HG03066 (cell line): ENCODE measurements around the gene RPS14.

Source experiments
- ATAC-seq: cut with Tn5 transposase; IDR thresholded peaks from one replicate; pipeline ENCODE4 v1.9.1; 2021; ENCODE audit warnings: low read depth; ENCODE audit not compliant: unreplicated experiment

Gene RPS14

DNA sequence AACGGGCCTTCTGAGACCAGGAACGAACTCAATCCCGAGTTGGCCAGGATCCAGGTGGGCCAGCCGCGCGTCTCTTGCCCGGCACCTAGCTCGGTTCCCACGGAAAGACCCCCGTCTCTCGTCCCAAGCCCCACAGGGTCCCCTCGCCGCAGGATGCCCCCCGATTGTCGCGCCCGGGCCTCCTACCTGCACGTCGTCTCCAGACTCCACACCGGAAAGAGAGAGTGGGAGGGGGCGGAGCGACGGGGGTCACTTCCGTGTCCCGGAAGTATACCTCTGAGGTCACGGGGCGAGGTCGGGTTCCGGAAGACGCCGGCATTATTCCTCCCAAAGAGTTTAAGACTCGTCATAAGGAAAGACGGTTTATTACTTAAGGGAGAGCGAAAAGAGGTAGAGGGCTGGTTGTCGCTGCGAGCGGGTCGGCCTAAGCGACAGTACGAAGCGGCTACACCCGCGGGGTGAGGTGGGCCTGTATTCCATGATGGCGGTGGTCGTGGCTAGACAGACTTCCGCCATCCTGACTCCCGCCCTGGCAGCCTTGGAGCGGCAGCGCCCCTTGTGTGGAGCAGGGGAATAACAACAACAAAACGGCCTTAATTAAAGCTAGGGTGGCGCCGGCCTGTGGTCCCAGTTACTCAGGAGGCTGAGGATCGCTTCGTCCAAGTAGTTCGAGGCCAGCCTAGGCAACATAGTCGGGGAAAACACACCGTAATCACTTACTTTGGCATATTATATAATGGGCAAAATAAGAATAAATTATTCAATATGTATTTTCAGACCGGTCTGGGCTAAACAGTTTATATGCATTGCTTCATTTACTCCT lies at the start of gene RPS14:
RPS14 (minus strand) TSS at position 223 of the 823 bp plus-strand sequence. CDS start 2,006 bp downstream, outside the sequence.
- ATAC-seq = peak; percentile 96

DNA sequence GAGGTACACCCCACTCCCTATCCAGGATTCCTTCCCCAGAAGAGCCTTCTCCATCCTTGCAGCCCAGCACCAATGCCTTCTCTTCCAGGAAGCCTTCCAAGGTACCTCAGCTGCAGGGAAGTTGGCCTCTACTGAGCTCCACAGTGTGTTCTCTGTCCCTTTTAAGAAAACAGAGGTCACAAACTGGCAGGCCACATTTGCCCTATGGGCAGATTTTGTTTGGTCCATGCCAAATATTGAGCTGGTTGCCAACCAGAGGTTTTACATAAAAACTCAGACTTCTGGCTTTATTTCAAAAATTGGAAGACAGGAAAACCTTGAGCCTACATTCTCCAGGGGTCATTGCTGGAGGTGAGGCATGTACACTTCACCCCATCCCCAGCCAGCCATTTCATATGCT lies 49.4 kb upstream of the RPS14 start:
- no peak for ATAC-seq

DNA sequence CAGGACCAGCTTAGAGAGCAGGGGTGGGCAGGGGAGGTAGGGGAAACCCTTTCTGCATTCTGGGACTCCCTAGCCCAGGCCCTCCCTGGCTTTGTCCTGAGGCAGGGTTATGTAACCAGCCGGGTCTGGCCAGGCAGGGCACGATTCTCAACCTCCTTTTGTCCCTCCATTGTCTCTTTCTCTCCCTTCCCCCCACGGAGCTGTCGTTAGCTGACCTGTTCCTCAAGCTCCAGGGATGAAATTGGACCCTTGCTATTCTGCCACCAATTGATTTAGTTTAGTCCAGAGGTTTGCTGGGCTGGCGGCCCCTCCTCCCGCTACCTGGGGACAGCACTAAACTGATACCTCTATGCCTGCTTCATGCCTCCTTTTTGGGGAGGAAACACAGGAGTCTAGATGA lies 49.0 kb upstream of the RPS14 start:
- ATAC-seq = no peak

DNA sequence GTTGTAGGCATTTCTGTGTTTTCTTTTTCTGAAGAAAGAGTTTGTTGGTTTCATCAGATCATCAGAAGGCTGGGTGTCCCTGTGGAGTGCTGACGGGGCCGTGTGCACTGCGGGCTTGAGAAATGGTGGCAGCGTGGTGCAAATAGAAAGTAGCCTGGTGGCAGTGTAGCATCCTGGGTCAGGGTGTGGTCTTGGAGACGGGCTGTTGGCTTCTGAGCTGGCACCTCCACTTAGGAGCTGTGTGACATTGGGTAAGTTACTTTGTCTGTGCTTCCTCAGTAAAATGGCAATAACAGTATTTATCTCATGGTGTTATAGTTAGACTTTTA lies 48.4 kb upstream of the RPS14 start:
- ATAC-seq = no peak

DNA sequence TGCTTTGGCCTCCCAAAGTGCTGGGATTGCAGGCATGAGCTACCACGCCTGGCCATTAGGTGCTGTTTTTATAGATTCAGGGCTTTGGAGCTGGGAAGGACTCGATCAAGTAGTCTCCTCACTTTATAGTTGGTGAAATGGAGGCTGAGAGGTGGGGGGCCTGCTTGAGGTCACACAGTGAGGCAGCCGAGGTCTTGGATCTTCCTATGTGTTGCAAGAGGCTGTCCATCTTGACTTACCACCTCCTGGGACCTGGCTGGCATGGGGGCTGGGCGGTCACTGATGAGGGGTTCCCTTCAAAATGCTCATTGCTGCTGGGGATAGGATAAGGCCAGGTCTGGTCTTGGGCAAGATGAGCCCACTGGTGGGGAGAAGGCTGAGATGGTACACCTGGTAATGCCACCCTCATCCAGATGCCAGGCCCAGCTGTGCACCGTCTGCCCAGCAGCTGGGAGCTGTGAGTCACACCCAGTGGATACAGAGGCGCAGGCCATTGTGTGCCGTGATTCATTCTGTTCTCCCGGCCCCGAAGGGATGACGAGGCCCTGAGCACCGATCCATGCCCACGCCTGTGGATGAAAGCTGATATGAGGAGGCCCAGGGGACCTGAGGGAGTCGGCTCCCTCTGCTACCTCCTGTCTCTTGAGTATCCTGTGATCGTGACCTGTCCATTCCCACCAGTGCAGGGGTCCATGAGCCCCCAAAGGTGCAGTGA lies 47.9 kb upstream of the RPS14 start:
- ATAC-seq = no peak

DNA sequence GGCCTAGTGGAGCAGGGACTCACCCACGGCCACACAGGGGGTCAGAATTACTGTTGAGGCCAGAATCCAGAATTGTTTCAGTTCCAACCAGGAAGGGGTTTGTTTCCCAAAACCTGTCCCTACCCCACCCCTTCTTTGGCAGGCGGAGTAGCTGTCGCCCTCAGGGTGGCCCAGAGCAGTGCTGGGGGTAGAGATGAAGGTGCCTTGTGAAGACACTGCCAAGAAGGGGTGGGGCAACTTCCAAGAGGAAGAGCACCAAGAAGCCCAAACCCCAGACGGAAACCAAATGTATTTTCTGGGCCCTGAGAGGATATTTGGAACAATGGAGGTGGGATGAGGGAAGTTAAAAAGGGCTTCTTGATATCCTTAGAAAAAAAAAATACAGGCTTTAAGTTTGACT lies 47.0 kb upstream of the RPS14 start:
- ATAC-seq = no peak

DNA sequence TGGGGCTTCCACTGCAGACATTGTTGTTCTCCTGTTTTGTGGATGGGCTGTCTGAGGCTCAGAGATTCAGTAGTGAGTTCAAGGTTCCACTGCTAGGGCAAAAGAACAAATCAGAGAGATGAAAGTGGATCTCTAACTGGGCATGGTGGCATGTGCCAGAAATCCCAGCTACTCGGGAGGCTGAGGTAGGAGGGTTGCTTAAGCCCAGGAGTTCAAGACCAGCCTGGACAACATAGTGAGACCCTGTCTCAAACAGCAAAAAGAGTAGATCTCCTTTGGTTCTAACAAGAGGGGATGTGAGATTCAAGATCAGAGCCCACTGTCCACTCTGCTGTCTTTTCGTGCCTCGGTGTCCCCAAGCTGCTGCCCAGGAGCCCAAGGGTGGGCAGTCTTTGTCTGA lies 46.6 kb upstream of the RPS14 start:
- no peak for ATAC-seq

DNA sequence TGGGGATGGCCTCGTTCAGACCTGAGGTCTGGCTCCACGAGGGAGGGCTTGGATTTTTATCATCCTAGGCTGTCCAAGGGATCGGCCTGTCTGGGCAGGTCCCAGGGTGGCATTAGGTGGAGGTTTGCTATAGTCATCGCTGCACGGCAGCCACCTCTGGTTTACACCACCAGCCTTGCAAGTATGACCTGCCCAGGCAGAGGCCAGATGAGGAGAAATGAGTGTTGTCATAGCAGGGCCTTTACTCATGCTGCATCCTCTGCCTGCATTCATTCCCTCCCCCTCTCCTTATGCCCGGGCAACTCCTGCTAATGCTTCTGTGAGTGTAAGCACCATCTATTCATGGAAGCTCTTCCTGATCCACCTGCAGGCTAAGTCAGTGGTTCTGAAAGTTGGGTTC lies 43.1 kb upstream of the RPS14 start:
- no peak for ATAC-seq

DNA sequence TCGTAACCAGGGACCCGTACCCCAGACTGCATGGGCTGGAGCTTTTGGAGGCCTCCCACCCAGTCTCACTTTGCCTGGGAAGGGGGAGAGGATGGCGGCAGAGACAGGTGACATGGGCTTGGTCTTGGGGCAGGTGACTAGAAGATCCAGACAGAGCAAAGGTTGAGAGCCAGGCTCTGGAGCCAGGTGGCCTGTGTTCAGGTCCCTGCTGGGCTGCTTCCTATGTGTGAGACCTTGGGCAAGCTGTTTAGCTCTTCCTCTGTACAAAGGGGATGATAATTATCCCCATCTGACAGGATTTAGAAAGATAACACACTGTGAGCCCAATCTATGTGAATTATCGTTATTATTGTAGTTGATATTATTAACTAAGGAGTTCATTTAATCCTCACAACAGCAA lies 42.3 kb upstream of the RPS14 start:
- no peak for ATAC-seq

DNA sequence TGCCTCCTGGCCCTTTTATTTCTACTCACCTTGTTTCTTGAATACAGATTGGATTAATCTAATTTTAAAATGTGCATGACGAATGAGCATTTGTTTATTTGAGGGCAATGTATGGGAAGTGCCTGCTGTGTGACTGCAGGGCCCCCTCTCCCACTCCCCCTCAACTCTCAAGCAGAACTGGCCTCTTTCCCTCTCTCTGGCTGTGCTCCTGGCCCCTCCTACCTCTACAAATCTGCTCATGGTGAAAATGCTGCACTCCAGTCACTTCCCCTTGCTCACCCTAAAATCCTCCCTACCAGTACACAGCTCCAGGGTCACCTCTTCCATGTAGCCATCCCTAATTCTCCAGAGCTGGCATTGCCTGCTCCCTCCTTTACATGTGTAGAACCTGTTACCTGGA lies 41.2 kb upstream of the RPS14 start:
- no peak for ATAC-seq

DNA sequence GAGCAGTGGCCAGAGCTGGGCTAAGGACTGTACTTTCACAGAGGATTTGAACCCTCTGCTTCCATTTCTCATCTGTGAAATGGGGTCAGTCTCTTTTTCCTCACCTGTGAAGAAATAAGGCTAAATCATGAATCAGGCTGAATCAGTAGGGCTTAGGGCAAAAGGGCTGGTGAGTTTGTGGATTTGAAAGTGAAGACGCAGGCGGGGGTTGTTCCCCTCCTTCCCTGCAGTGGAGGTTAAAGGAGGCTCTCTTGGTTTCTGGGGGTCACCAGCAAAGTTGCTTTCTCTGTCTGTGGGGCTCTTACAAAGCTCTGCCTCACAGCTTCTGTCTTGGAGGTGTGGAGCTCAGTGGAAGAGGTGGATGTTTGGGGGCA lies 40.7 kb upstream of the RPS14 start:
- ATAC-seq = no peak

DNA sequence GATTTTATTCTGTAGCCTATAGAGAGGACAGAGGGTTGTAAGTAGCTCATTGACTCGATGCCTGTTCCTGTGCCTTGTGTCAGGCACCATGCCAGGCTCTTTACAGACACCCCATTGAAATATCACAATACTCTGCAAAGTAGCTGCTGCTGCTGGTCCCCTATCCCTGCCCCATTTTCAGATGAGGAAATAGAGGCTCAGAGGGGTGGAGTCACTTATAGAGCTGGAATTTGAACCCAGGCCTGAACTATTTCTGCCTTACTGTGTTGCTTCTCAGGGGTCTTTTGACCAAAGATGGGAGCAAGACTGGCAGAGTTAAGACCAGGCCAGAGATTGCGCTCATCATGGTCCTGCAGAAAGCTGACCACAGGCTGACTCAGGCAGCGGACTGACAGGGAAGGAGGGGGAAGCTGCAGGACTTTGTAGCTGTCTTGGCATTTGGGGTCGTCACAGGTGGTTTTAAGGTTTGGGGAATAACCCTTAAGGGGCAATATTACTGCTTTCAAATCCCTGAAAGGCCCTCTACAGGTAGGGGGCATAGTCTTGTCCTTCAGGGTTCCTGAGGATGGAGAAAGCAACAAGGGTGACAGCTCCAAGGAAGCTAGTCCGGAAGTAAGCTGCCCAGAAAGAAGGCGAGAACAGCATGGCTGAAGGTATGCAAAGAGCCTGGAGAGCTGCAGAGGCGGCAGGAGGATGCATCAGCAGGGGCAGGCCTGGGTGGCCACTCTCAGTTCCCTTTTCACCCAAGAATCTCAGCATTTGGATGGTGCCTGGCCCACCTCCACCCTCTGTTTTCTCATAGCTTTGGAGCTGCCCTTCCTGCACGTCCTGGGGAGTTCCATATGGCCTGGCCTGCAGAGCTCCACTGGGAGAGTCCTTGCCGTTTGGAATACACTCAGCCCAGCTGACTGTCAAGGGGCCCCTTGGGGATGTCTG lies 40.1 kb upstream of the RPS14 start:
- ATAC-seq = peak; percentile 77

DNA sequence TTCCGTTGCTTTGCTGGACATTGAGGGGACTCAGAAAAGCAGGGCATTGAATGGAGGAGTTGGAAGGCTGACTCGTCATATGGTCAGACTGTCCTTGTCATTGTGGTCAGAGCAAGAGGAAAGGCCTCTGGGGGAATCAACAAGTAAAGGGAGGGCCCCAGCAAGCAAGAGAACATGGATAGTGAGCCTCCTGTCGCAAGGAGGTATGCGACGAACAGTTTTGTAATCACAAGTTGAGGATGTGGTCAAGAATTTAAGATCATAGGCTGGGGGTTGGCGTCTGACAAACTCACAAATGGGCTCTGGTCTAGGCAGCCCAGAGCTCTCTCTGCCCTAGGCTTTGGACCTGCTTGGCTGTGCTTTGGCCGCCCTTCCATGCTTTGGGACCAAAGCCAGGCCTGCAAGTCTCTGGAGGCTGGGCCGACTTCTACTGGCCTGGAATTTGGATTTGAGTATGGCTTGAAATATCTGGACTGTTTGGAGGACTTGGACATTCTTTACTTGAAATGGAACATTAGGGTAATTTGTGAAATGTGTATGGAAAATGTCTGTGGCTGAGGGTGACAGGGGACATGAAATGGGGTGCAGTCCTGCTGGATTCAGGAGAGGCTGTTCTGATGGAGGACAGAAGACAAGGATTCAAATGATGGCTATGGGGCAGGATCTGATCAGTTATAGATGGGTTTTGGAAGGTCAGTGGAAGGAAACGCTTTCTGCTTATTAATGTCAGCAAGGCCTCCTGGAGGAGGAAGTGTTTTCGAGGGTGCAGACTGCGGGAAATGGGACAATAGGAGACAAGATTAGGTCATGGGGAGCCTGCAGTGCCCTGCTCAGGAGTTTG lies 39.2 kb upstream of the RPS14 start:
- no peak for ATAC-seq

DNA sequence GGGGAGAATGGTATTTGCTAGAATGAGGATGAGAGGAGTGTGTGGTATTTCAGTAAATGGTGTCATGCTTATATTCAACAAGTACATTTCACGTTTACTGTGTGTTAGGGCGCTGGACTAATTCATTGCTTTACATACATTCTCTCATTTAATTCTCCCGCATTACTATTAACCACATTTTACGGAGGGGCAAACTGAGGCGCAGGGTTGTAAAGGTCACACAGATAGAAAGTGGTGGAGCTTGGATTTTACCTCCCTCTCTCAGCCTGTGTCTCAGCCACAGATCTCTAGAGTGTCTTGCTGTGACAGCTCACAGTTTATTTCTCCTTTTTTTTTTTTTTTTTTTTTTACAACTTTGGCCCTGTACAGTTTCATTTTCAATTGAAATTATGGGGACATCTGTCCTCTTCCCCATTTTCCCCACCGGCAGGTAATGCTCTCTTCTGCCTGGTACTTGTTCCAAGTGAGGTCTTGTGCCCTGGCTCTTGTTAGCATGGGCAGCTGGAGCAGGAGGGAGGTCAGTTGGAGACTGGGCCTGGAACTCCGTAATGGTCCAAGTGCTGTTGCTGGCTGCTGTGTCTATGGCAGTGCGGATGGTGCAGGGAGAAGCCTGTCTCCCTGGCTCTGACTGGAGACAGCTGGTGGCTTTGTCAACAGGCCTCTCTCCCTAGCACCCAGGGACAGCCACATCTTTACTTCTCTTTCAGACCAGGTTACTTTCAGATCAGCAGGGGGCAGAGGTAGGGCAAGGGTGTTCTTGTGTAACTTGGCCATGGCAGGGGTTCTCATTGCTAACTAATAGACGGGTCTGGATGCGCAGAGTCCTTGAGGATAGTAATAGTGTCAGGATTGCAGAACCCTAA lies 37.9 kb upstream of the RPS14 start:
- ATAC-seq = no peak

DNA sequence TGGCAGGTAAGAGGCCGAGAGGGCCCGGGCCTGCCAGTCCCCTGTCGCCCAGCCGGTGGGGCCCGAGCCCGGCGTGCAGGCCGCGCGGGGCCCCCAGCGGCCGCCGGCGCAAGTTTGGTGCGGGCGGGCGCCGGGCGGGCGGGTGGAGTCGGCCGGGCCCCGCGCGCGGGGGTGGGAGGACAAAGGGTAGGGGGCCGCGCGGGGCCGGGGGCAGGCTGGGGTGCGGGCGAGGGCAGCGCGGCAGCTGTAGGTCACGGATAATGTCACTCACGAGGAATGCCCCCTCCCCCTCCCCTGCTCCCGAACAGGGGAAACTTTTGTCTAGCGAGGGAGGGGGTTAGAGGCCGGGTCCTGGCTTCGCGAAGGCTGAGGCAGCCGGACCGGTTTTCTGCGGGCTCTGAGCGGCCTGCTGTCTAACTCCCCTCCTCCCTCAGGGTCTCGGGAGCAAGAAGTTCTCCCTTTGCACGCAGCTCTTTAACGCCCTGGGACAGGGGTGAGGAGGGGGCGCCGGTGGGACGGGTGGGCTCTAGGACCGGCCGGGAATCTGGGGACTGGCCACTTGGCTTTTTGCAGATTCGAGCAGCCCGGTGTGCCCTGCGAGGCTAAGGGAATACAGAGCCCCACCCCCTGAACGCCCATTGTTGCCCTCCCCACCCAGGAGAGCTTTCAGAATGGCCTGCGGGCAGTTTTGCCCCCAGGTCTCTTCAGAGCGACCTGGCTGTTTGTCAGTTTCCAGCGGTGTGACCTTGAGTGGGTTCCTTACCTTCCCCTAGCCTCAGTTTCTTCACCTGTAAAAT lies 37.1 kb upstream of the RPS14 start:
- no peak for ATAC-seq

DNA sequence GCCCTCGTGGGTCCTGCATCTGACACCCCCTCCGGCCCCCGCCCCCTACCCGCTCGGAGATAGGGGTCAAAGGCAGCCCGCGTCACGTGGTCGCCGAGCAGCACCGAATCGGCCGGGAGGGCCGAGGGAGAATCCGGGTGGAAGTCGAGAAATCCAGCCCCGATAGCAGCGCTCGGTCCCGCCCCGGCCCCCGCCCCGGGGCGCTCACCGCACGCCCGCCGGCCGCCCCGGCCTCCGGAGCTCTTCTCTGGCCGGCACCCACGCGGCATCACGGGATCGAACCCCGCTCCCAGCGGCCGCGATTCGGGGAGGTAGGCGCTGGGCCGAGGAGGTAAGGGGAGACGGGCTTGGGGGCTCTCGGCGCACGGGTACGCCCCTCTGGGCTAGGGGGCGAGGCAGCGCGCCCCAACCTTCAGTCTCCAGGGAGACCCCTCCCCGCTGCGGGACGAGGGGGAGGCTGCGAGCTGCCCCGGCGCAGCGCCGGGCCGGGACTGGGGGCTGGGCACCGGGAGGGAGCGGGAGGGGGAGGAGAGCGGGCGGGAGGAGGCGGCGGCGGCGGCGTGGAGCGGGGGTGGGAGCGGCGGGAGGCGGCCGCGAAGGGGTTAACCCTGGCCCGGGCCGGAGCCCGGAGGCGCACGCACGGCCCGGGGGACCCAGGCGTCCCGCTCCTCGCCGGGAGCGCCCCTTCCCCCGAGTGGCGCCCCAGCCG lies 36.3 kb upstream of the RPS14 start:
- no peak for ATAC-seq

DNA sequence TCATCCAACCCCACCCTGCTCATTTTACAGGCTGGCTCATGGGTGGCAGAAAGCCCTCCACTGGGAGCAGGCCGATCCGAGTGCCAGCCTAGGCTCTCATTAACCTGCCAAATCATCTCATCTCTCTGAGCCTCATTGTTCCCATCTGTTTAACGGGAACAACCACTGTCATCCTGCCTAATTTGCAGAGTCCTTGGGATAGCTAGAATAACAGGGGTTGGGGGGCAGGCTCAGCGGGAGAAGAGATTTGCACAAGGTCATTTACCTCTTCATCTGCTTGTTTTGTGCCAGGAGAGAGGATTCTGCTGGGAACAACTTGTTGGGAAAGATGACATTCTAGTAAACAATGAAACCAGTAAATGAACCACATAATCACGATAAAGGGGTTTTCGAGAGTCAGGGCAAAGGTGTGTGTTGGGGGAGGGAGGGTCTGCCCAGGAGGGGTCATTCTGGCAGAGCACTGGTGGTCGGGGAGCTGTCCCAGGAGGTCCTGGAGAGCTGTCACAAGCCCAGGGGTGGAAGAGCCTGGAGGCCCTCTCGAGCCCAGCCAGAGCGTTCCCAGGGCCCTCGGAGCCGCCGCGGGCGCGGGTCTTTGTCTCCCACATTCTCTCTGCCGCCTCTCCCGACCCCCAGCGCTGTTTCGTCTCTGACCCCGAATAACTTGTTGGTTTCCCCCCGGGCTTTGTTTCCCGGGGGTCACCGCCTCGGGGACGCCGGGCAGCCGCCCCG lies 35.6 kb upstream of the RPS14 start:
- no peak for ATAC-seq
